Osteocyte (in vitro differentiated cells): Measurements from ENCODE around the gene OGN. TPM values are rescaled to one million over a fixed set of nuclear protein-coding genes. Genes with fewer than 3 reads are reported as not detected.
A peak's percentile ranks its signal among the peaks of the same experiment; 100 is the strongest.

Experiments
- DNase-seq: peaks from one replicate; pipeline ENCODE4 v3.0.0; 2021; ENCODE audit warnings: mixed read lengths; ENCODE audit not compliant: unreplicated experiment; ENCODE audit errors: extremely low spot score
- H3K27ac Mint-ChIP-seq: one replicate; pipeline ENCODE4 v1.8.0; 2021; ENCODE audit warnings: mild to moderate bottlenecking, mixed read lengths; ENCODE audit not compliant: unreplicated experiment
- H3K27me3 Mint-ChIP-seq: one replicate; pipeline ENCODE4 v1.8.0; 2021; ENCODE audit warnings: mixed read lengths; ENCODE audit not compliant: unreplicated experiment
- H3K36me3 Mint-ChIP-seq: one replicate; pipeline ENCODE4 v1.8.0; 2021; ENCODE audit warnings: mixed read lengths; ENCODE audit not compliant: unreplicated experiment
- H3K4me1 Mint-ChIP-seq: one replicate; pipeline ENCODE4 v1.8.0; 2021; ENCODE audit warnings: mixed read lengths; ENCODE audit not compliant: unreplicated experiment
- H3K4me3 Mint-ChIP-seq: one replicate; pipeline ENCODE4 v1.8.0; 2021; ENCODE audit warnings: mild to moderate bottlenecking, moderate library complexity, mixed read lengths; ENCODE audit not compliant: unreplicated experiment
- H3K9me3 Mint-ChIP-seq: one replicate; pipeline ENCODE4 v1.8.0; 2021; ENCODE audit warnings: mixed read lengths; ENCODE audit not compliant: unreplicated experiment
- CTCF ChIP-seq: fragments of 200-600 bp; sonication (generic); IDR thresholded peaks from 2 replicates; pipeline ENCODE4 v1.5.0; 2021; ENCODE audit warnings: antibody characterized with exemption, mild to moderate bottlenecking, moderate library complexity
- total RNA-seq: library from RNA; stranded (reverse); gene quantifications from 2 replicates; pipeline ENCODE4 v1.2.1, GENCODE V29; 2021

The OGN gene
- total RNA-seq, 1 donor from 2014 or later, result 5.5 TPM

- peaks cover 56% of the 10 kb centered on the region for H3K4me1 Mint-ChIP-seq
- no peak overlapping the region for H3K27ac Mint-ChIP-seq
- no peak for DNase-seq
- peaks cover 3% of the 10 kb centered on the region for H3K36me3 Mint-ChIP-seq
- H3K9me3 Mint-ChIP-seq, result no peaks in the 10 kb centered on the region
- no peaks in the 10 kb centered on the region for H3K27me3 Mint-ChIP-seq
- H3K4me3 Mint-ChIP-seq, result no peak overlapping the region
- TF ChIP-seq CTCF, result no peak
Measured at GRCh38 chr9:92406477-92406876, 2.1 kb upstream of the OGN start.

DNA sequence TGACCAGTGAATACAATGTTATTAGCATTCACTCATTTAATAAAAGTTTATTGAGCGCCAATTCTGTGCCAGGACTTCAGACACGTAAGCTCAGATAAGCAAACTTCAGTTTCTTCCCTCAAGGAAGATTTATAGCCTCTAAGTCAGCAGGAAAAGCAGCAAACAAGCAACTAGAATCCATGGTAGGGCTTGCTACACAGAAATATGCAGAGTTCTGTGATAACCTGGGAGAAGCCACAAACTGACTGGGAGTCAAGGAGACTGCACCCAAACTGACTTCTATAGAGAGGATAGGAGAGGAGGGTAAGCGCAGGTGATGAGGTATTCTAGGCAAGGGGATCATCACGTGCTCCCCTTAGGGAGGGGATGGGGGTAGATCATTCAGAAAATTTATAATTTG lies 1.4 kb upstream of the OGN start:
- Mint-ChIP-seq H3K4me1 (peaks cover 52% of the 10 kb centered on the region), H3K9me3 (no peaks in the 10 kb centered on the region), H3K27me3 (no peaks in the 10 kb centered on the region), H3K36me3 (peaks cover 3% of the 10 kb centered on the region), H3K4me3 (no peak overlapping the region), H3K27ac (no peak overlapping the region)
- DNase-seq, result no peak
- TF ChIP-seq CTCF, result no peak

DNA sequence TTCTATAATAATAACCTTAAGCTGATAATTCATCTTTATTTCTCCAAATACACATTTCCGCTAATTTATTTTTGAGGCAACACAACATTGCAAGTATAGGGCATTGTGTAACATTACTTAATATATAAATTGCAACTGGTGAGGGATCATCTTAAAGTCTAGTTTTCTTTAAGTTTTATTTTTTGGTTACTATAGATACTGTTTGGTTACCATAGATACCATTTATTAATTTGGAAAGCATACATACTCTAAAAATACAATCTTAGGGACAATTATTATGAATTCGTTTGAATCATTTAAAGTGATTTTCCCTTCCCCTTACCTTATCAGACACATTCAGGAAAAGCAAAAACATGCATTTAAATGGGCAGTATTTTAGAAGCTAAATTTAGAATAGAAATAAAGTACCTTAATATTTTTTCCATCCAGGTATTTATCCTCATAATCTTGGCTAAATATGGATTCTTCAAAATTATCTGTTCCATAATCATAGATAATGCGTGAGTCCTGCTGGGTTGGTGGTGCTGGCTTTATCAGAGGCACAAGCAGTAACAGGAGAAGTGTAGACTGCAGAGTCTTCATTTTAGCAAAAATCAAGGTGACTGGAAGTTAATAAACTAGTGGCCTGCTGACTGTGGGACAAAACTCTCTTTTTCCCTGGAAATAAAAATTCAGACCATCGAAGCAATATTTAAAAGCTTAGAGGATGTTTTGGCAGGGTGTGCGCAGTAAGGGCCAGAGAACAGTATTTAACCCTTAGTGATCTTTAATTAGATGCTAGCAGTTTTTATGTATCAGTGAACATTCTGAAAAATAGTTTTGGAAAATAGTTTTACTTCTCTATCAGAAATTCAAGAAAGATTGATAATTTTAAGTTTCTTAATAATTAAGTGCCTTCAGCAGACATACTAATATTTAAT lies 1.3 kb downstream of the OGN start:
- no peak overlapping the region for H3K27ac Mint-ChIP-seq
- peaks cover 2% of the 10 kb centered on the region for H3K9me3 Mint-ChIP-seq
- peak overlapping the region; percentile 38 for H3K4me3 Mint-ChIP-seq
- H3K36me3 Mint-ChIP-seq, result no peaks in the 10 kb centered on the region
- no peaks in the 10 kb centered on the region for H3K27me3 Mint-ChIP-seq
- H3K4me1 Mint-ChIP-seq, result peaks cover 34% of the 10 kb centered on the region
- DNase-seq, result no peak
- TF ChIP-seq CTCF, result no peak

GRCh38 chr9:92402360-92402759 lies 2.0 kb downstream of the OGN start:
- no peak for DNase-seq
- Mint-ChIP-seq H3K27ac (no peak overlapping the region), H3K4me3 (no peak overlapping the region), H3K36me3 (no peaks in the 10 kb centered on the region), H3K27me3 (no peaks in the 10 kb centered on the region), H3K9me3 (peaks cover 7% of the 10 kb centered on the region), H3K4me1 (peaks cover 37% of the 10 kb centered on the region)
- TF ChIP-seq CTCF, result no peak

- no peak overlapping the region for H3K4me3 Mint-ChIP-seq
- TF ChIP-seq CTCF, result no peak
- peak overlapping the region; percentile 13 for H3K27ac Mint-ChIP-seq
- DNase-seq, result no peak
- peaks cover 10% of the 10 kb centered on the region for H3K9me3 Mint-ChIP-seq
- H3K36me3 Mint-ChIP-seq, result peaks cover 7% of the 10 kb centered on the region
- no peaks in the 10 kb centered on the region for H3K27me3 Mint-ChIP-seq
- peaks cover 17% of the 10 kb centered on the region for H3K4me1 Mint-ChIP-seq
Measured at GRCh38 chr9:92397853-92398252, 6.5 kb downstream of the OGN start.
